Spinal cord (tissue), 10 donors: ENCODE results near the gene MYO6. TPM values are rescaled to one million over a fixed set of nuclear protein-coding genes. Genes with fewer than 3 reads are reported as not detected.
A peak's percentile ranks its signal among the peaks of the same experiment; 100 is the strongest.

Source experiments
- DNase-seq, 6 donors: peaks; one replicate each; pipeline versions ENCODE4 v3.0.0 to v3.0.0-alpha.2; 2013 to 2015; ENCODE audit warnings: low spot score in 6 of 6, low read depth in 4 of 6
- H3K27ac ChIP-seq: one replicate; pipeline ENCODE4 v1.5.1; 2013; ENCODE audit warnings: low read depth, low read length, control low read depth
- H3K27me3 ChIP-seq: one replicate; pipeline ENCODE4 v1.6.1; 2013; ENCODE audit warnings: low read length; ENCODE audit not compliant: control insufficient read depth, insufficient read depth
- H3K36me3 ChIP-seq: one replicate; pipeline ENCODE4 v1.6.1; 2013; ENCODE audit warnings: low read length; ENCODE audit not compliant: control insufficient read depth, insufficient read depth
- H3K4me1 ChIP-seq: one replicate; pipeline ENCODE4 v1.6.1; 2013; ENCODE audit warnings: low read length; ENCODE audit not compliant: control insufficient read depth, insufficient read depth
- H3K4me3 ChIP-seq: one replicate; pipeline ENCODE4 v1.5.1; 2013; ENCODE audit warnings: low read depth, low read length, control low read depth
- H3K9me3 ChIP-seq: one replicate; pipeline ENCODE4 v1.6.1; 2013; ENCODE audit warnings: low read length; ENCODE audit not compliant: control insufficient read depth, insufficient read depth
- WGBS: methylation state at CpG from one replicate; pipeline ENCODE4 v1.1.5; 2013; ENCODE audit warnings: missing lambda C conversion rate; ENCODE audit not compliant: insufficient coverage; 5-methylcytosine and 5-hydroxymethylcytosine counted together
- polyA plus RNA-seq, 2 donors: library from polyadenylated mRNA; unstranded; fragments of 120-200 nt; gene quantifications; one replicate each; pipeline ENCODE4 v1.2.1, GENCODE V29; 2013; ENCODE audit not compliant: insufficient read length in 2 of 2
- total RNA-seq, 2 donors: library from RNA; depleted of rRNA in 1 of 2; stranded (reverse); fragments of 120-200 nt in 1 of 2; fragments of >200 nt in 1 of 2; gene quantifications; one replicate each; pipeline versions ENCODE4 v1.2.3 to v1.2.4, GENCODE V29; 2013 to 2014
- donor health status: healthy.

Gene MYO6
- total and polyA plus RNA-seq, 4 donors, result 25.5 to 38.5 (median 29.8) TPM

GRCh38 chr6:75760320-75760719 is 11.3 kb downstream of the MYO6 start:
- Histone ChIP-seq H3K27ac (no peak overlapping the region), H3K9me3 (no peaks in the 10 kb centered on the region), H3K27me3 (no peaks in the 10 kb centered on the region), H3K36me3 (no peaks in the 10 kb centered on the region), H3K4me1 (no peaks in the 10 kb centered on the region), H3K4me3 (no peak overlapping the region)
- DNase-seq, result no peak
- no CpG with 5 or more reads among the region's 1 CpG for WGBS

GRCh38 chr6:75761489-75761888 is 12.4 kb downstream of the MYO6 start:
- no CpG with 5 or more reads among the region's 1 CpG for WGBS
- DNase-seq, result no peak
- Histone ChIP-seq H3K27me3 (no peaks in the 10 kb centered on the region), H3K4me1 (no peaks in the 10 kb centered on the region), H3K9me3 (no peaks in the 10 kb centered on the region), H3K4me3 (no peak overlapping the region), H3K27ac (no peak overlapping the region), H3K36me3 (no peaks in the 10 kb centered on the region)

GRCh38 chr6:75762063-75762462 is 13.0 kb downstream of the MYO6 start:
- no peaks in the 10 kb centered on the region for H3K27me3 ChIP-seq
- no peaks in the 10 kb centered on the region for H3K4me1 ChIP-seq
- 86% methylated on average over 4 of the region's 8 CpGs for WGBS
- H3K27ac ChIP-seq, result no peak overlapping the region
- no peaks in the 10 kb centered on the region for H3K9me3 ChIP-seq
- no peak overlapping the region for H3K4me3 ChIP-seq
- no peaks in the 10 kb centered on the region for H3K36me3 ChIP-seq
- DNase-seq, result no peak

GRCh38 chr6:75766387-75766786 is 17.3 kb downstream of the MYO6 start:
- H3K27me3 ChIP-seq, result no peaks in the 10 kb centered on the region
- no peak overlapping the region for H3K27ac ChIP-seq
- H3K4me1 ChIP-seq, result no peaks in the 10 kb centered on the region
- no peak for DNase-seq
- no peaks in the 10 kb centered on the region for H3K9me3 ChIP-seq
- no peak overlapping the region for H3K4me3 ChIP-seq
- H3K36me3 ChIP-seq, result no peaks in the 10 kb centered on the region

GRCh38 chr6:75770844-75771243 is 21.8 kb downstream of the MYO6 start:
- no peak for DNase-seq
- 80% methylated on average over 2 of the region's 5 CpGs for WGBS
- Histone ChIP-seq H3K4me1 (no peaks in the 10 kb centered on the region), H3K27ac (no peak overlapping the region), H3K36me3 (no peaks in the 10 kb centered on the region), H3K4me3 (no peak overlapping the region), H3K9me3 (no peaks in the 10 kb centered on the region), H3K27me3 (no peaks in the 10 kb centered on the region)

- DNase-seq, result peak in 2 of 6 donors; percentile 40 to 41
- Histone ChIP-seq H3K36me3 (no peaks in the 10 kb centered on the region), H3K27me3 (no peaks in the 10 kb centered on the region), H3K4me1 (no peaks in the 10 kb centered on the region), H3K4me3 (no peak overlapping the region), H3K9me3 (no peaks in the 10 kb centered on the region), H3K27ac (no peak overlapping the region)
- WGBS, result 56% methylated on average over 2 of the region's 3 CpGs
Measured at GRCh38 chr6:75775219-75775618, 26.2 kb downstream of the MYO6 start.

- WGBS, result no CpG with 5 or more reads among the region's 2 CpGs
- Histone ChIP-seq H3K4me1 (no peaks in the 10 kb centered on the region), H3K27ac (no peak overlapping the region), H3K27me3 (no peaks in the 10 kb centered on the region), H3K9me3 (no peaks in the 10 kb centered on the region), H3K36me3 (no peaks in the 10 kb centered on the region), H3K4me3 (no peak overlapping the region)
- DNase-seq, result no peak
Measured at GRCh38 chr6:75776461-75776860, 27.4 kb downstream of the MYO6 start.

GRCh38 chr6:75778757-75779156 is 29.7 kb downstream of the MYO6 start:
- DNase-seq, result no peak
- Histone ChIP-seq H3K4me3 (no peak overlapping the region), H3K4me1 (no peaks in the 10 kb centered on the region), H3K9me3 (no peaks in the 10 kb centered on the region), H3K36me3 (no peaks in the 10 kb centered on the region), H3K27ac (no peak overlapping the region), H3K27me3 (no peaks in the 10 kb centered on the region)
- 94% methylated on average over 4 of the region's 4 CpGs for WGBS

GRCh38 chr6:75786152-75786551 is 37.1 kb downstream of the MYO6 start:
- Histone ChIP-seq H3K4me1 (no peaks in the 10 kb centered on the region), H3K27ac (no peak overlapping the region), H3K27me3 (no peaks in the 10 kb centered on the region), H3K36me3 (no peaks in the 10 kb centered on the region), H3K9me3 (no peaks in the 10 kb centered on the region), H3K4me3 (no peak overlapping the region)
- WGBS, result no CpG with 5 or more reads among the region's 2 CpGs
- DNase-seq, result no peak

GRCh38 chr6:75788894-75789293 is 39.9 kb downstream of the MYO6 start:
- Histone ChIP-seq H3K4me3 (no peak overlapping the region), H3K27me3 (no peaks in the 10 kb centered on the region), H3K4me1 (no peaks in the 10 kb centered on the region), H3K36me3 (no peaks in the 10 kb centered on the region), H3K9me3 (no peaks in the 10 kb centered on the region), H3K27ac (no peak overlapping the region)
- no peak for DNase-seq
- WGBS, result no CpG with 5 or more reads among the region's 1 CpG
